Measurements from ENCODE around the gene NXF3. TPM values are rescaled to one million over a fixed set of nuclear protein-coding genes. Genes with fewer than 3 reads are reported as not detected.
"Not testable (repeated sequence)": the region's sequence is repeated elsewhere in the genome, so short reads cannot be mapped to it uniquely, and the experiment has no call there.

The NXF3 gene, protein sequence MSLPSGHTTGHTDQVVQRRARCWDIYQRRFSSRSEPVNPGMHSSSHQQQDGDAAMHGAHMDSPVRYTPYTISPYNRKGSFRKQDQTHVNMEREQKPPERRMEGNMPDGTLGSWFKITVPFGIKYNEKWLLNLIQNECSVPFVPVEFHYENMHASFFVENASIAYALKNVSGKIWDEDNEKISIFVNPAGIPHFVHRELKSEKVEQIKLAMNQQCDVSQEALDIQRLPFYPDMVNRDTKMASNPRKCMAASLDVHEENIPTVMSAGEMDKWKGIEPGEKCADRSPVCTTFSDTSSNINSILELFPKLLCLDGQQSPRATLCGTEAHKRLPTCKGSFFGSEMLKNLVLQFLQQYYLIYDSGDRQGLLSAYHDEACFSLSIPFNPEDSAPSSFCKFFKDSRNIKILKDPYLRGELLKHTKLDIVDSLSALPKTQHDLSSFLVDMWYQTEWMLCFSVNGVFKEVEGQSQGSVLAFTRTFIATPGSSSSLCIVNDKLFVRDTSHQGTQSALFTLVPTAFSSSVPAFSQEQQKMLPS
- total RNA-seq = 1 to 10 TPM in 1 of 2 donors, under 1 TPM in 1; 0.33 to 1.5 TPM
- 1 to 10 TPM in 1 of 2 donors, under 1 TPM in 1; 0.65 to 1.2 TPM for polyA plus RNA-seq

DNA sequence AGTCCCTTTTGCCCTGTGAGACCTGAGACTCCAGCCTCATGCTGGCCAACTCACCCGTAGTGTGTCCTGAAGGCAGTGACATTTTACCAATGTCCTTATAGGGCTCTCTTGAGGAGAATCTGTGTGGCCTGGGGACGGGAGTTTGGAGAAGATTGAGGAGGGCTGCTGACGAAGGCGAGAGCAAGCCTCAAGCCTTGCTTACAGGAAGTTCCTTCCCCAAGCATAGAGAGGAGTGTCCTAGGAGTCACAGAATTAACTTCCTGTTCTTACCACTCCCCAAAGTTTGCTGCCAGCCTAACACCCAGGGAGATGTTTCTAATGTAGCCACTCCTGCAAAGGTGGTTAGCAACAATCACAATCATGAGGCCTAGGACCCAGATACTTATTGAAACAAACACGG lies at the start of gene NXF3:
Gene NXF3, minus strand, starts transcription at position 202 of the 400 bp plus-strand sequence. Its CDS starts 120 bp downstream, at position 82.
- H3K4me1 ChIP-seq (ENCODE audit: control insufficient read depth in 4 of 4, insufficient read depth in 4 of 4, low read length in 3 of 4) = no peaks in the 10 kb centered on the region
- DNase-seq (ENCODE audit: low spot score) = no peak
- no peaks in the 10 kb centered on the region for H3K36me3 ChIP-seq (ENCODE audit: control insufficient read depth in 4 of 4, insufficient read depth in 3 of 4, low read depth in 1 of 4, low read length in 3 of 4)
- H3K27me3 ChIP-seq (ENCODE audit: control insufficient read depth in 4 of 4, insufficient read depth in 4 of 4, low read length in 3 of 4) = no peaks in the 10 kb centered on the region
- no peak within 1 kb of the TSS for H3K4me3 ChIP-seq (ENCODE audit: low read depth in 1 of 3, low read length in 3 of 3)
- WGBS = 69% methylated on average over 5 of the region's 5 CpGs
- TF ChIP-seq, protein P1, sequence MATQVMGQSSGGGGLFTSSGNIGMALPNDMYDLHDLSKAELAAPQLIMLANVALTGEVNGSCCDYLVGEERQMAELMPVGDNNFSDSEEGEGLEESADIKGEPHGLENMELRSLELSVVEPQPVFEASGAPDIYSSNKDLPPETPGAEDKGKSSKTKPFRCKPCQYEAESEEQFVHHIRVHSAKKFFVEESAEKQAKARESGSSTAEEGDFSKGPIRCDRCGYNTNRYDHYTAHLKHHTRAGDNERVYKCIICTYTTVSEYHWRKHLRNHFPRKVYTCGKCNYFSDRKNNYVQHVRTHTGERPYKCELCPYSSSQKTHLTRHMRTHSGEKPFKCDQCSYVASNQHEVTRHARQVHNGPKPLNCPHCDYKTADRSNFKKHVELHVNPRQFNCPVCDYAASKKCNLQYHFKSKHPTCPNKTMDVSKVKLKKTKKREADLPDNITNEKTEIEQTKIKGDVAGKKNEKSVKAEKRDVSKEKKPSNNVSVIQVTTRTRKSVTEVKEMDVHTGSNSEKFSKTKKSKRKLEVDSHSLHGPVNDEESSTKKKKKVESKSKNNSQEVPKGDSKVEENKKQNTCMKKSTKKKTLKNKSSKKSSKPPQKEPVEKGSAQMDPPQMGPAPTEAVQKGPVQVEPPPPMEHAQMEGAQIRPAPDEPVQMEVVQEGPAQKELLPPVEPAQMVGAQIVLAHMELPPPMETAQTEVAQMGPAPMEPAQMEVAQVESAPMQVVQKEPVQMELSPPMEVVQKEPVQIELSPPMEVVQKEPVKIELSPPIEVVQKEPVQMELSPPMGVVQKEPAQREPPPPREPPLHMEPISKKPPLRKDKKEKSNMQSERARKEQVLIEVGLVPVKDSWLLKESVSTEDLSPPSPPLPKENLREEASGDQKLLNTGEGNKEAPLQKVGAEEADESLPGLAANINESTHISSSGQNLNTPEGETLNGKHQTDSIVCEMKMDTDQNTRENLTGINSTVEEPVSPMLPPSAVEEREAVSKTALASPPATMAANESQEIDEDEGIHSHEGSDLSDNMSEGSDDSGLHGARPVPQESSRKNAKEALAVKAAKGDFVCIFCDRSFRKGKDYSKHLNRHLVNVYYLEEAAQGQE (IDR thresholded peaks at IDR 0.05) = no peak
- TF ChIP-seq YY1 (IDR thresholded peaks at IDR 0.05) (no peak), TAF1 (conservative IDR thresholded peaks at IDR 0.05) (no peak), GABPA (IDR thresholded peaks at IDR 0.05 in 1 of 2, conservative IDR thresholded peaks at IDR 0.05 in 1 of 2) (no peak), HNF4A (conservative IDR thresholded peaks at IDR 0.05) (no peak), HNF4G (IDR thresholded peaks at IDR 0.05) (no peak), RAD21 (IDR thresholded peaks at IDR 0.05) (no peak), EGR1 (IDR thresholded peaks at IDR 0.05; ENCODE audit: low read depth in 2 of 2) (no peak), FOXA2 (IDR thresholded peaks at IDR 0.05) (no peak), RXRA (IDR thresholded peaks at IDR 0.05) (no peak), JUND (IDR thresholded peaks at IDR 0.05) (no peak), NR2F2 (IDR thresholded peaks at IDR 0.05) (no peak), FOXA1 (IDR thresholded peaks at IDR 0.05) (no peak), SP1 (IDR thresholded peaks at IDR 0.05) (no peak)
- TF ChIP-seq, protein P2, sequence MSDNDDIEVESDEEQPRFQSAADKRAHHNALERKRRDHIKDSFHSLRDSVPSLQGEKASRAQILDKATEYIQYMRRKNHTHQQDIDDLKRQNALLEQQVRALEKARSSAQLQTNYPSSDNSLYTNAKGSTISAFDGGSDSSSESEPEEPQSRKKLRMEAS (IDR thresholded peaks at IDR 0.05) = no peak
- TF ChIP-seq, protein P3, sequence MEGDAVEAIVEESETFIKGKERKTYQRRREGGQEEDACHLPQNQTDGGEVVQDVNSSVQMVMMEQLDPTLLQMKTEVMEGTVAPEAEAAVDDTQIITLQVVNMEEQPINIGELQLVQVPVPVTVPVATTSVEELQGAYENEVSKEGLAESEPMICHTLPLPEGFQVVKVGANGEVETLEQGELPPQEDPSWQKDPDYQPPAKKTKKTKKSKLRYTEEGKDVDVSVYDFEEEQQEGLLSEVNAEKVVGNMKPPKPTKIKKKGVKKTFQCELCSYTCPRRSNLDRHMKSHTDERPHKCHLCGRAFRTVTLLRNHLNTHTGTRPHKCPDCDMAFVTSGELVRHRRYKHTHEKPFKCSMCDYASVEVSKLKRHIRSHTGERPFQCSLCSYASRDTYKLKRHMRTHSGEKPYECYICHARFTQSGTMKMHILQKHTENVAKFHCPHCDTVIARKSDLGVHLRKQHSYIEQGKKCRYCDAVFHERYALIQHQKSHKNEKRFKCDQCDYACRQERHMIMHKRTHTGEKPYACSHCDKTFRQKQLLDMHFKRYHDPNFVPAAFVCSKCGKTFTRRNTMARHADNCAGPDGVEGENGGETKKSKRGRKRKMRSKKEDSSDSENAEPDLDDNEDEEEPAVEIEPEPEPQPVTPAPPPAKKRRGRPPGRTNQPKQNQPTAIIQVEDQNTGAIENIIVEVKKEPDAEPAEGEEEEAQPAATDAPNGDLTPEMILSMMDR (IDR thresholded peaks at IDR 0.05; ENCODE audit: low read depth, low read length, missing input control) = no peak
- TF ChIP-seq, protein P4, sequence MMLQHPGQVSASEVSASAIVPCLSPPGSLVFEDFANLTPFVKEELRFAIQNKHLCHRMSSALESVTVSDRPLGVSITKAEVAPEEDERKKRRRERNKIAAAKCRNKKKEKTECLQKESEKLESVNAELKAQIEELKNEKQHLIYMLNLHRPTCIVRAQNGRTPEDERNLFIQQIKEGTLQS (IDR thresholded peaks at IDR 0.05) = no peak
- TF ChIP-seq, protein P5, sequence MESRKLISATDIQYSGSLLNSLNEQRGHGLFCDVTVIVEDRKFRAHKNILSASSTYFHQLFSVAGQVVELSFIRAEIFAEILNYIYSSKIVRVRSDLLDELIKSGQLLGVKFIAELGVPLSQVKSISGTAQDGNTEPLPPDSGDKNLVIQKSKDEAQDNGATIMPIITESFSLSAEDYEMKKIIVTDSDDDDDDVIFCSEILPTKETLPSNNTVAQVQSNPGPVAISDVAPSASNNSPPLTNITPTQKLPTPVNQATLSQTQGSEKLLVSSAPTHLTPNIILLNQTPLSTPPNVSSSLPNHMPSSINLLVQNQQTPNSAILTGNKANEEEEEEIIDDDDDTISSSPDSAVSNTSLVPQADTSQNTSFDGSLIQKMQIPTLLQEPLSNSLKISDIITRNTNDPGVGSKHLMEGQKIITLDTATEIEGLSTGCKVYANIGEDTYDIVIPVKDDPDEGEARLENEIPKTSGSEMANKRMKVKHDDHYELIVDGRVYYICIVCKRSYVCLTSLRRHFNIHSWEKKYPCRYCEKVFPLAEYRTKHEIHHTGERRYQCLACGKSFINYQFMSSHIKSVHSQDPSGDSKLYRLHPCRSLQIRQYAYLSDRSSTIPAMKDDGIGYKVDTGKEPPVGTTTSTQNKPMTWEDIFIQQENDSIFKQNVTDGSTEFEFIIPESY (IDR thresholded peaks at IDR 0.05) = no peak
- no peak within 1 kb of the TSS for H3K9ac ChIP-seq (ENCODE audit: low read depth in 1 of 2, low read length in 2 of 2)
- H3K9me3 ChIP-seq (ENCODE audit: control insufficient read depth in 4 of 4, low read length in 3 of 4) = no peaks in the 10 kb centered on the region
- no peak within 1 kb of the TSS for H3K27ac ChIP-seq (ENCODE audit: low read depth in 1 of 2, low read length in 2 of 2)

DNA sequence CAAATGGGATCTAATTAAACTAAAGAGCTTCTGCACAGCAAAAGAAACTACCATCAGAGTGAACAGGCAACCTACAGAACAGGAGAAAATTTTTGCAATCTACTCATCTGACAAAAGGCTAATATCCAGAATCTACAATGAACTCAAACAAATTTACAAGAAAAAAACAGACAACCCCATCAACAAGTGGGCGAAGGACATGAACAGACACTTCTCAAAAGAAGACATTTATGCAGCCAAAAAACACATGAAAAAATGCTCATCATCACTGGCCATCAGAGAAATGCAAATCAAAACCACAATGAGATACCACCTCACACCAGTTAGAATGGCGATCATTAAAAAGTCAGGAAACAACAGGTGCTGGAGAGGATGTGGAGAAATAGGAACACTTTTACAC lies 43.6 kb upstream of the NXF3 start:
- not testable (repeated sequence) for H3K9ac ChIP-seq (ENCODE audit: low read depth in 1 of 2, low read length in 2 of 2); H3K36me3 ChIP-seq (ENCODE audit: control insufficient read depth in 4 of 4, insufficient read depth in 3 of 4, low read depth in 1 of 4, low read length in 3 of 4); H3K27ac ChIP-seq (ENCODE audit: low read depth in 1 of 2, low read length in 2 of 2); DNase-seq (ENCODE audit: low spot score); H3K9me3 ChIP-seq (ENCODE audit: control insufficient read depth in 4 of 4, low read length in 3 of 4); H3K4me1 ChIP-seq (ENCODE audit: control insufficient read depth in 4 of 4, insufficient read depth in 4 of 4, low read length in 3 of 4); H3K27me3 ChIP-seq (ENCODE audit: control insufficient read depth in 4 of 4, insufficient read depth in 4 of 4, low read length in 3 of 4); H3K4me3 ChIP-seq (ENCODE audit: low read depth in 1 of 3, low read length in 3 of 3)
- WGBS = 100% methylated on average over 1 of the region's 2 CpGs

Data from liver (tissue), 9 donors.